ENCODE results near the gene SAMHD1. TPM values are rescaled to one million over a fixed set of nuclear protein-coding genes. Genes with fewer than 3 reads are reported as not detected.

SAMHD1 gene
- total RNA-seq, 1 donor from 2014 or later = 45.7 TPM

DNA sequence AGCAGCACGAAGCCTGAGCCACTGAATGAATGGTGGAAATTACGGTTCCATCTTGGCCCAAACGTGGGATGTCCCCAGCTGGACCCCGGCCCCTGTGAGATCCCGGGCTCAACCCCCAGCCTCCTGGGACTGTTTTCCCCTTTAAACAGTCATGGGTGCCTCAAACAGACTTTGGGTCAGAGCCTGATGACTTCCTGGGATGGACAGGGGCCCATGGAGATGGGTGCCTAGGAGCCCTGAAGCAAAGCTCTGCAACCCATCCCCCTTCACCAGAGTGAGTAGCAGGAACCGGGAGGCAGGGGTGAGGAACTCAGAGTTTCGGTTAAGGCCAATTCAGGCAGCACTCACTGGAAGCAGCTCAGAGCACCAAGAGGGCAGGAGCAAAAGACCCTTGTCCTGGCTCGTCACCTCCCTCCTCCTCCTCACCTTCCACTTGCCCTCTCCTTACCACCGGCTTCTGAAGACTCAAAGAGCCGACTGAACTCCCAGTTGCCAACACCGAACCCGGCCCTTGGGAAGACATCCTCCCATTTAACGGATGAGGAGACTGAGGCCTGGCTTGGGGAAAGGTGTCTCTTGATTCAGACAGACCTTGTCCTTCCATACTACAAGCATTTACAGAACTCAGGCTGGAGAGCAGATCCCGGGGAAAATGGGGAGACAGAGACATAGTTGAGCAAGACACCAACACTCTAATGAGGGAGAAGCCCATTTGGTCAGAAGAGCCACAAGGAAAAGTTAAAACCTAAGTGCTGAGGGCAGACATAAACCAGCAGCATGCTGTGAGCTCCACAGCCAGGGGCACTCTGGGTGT, 90.5 kb downstream of the SAMHD1 start:
- peaks cover 25% of the 10 kb centered on the region for H3K4me1 Mint-ChIP-seq (ENCODE audit: low read depth)
- H3K27me3 Mint-ChIP-seq (ENCODE audit: low read depth) = peaks cover 27% of the 10 kb centered on the region
- peak overlapping the region; percentile 7 for H3K4me3 Mint-ChIP-seq (ENCODE audit: low read depth)
- no peaks in the 10 kb centered on the region for H3K9me3 Mint-ChIP-seq
- H3K27ac Mint-ChIP-seq = no peak overlapping the region
- DNase-seq (ENCODE audit: low spot score) = no peak
- no peaks in the 10 kb centered on the region for H3K36me3 Mint-ChIP-seq (ENCODE audit: low read depth)
- intact Hi-C loops (cut with micrococcal nuclease) = no loop called here

DNA sequence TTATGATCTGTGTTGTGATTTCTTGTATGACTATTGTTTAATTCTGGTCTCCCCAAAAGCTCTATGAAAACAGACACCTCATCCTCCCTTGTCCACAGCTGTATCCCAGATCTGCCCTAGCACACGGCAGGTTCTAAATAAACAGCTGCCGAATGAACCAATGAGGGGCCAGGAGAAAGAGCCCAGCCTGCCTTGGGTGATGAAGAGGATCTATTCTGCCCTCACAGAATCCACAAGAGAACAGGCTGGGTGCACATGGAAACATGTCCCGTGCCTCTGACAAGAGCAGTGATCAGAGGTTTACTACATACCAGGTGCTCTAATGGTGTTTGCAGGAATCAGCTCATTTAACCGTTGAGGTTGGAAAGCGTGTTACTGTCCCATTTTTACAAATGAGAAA, 91.2 kb downstream of the SAMHD1 start:
- H3K4me3 Mint-ChIP-seq (ENCODE audit: low read depth) = no peak overlapping the region
- H3K36me3 Mint-ChIP-seq (ENCODE audit: low read depth) = no peaks in the 10 kb centered on the region
- H3K27ac Mint-ChIP-seq = no peak overlapping the region
- peaks cover 22% of the 10 kb centered on the region for H3K27me3 Mint-ChIP-seq (ENCODE audit: low read depth)
- DNase-seq (ENCODE audit: low spot score) = no peak
- peaks cover 26% of the 10 kb centered on the region for H3K4me1 Mint-ChIP-seq (ENCODE audit: low read depth)
- intact Hi-C loops (cut with micrococcal nuclease) = no loop called here
- no peaks in the 10 kb centered on the region for H3K9me3 Mint-ChIP-seq

DNA sequence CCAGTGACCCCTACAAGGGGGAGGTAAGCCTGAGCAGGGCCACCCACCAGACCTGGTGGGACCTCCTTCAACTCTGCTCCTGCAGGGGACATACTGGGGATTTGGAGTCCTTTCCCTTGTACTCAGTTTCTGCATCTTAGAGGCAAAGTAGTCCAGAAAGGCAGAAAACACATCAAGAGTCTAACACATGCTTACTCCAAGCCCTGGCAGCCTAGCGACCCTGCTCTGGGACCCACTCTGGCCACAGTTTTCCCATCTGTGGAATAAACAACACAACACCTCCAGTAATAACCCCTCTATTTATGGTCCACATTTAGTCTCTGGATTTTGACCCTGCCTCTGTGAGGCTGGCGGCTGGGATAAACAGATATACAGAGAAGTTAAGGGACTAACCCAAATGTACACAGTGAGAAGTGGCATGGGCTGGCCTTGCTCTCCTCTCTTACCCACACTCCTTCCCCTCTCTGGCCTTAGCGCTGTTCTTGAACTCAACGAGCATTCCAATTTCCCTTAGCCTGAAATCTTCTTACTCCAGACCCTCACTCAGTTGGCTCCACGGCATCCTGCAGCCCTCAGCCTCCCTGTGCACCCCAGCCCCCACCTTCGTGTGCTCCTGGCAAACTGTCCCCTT, 91.7 kb downstream of the SAMHD1 start:
- intact Hi-C loops (cut with micrococcal nuclease) = no loop called here
- Mint-ChIP-seq H3K27me3 (ENCODE audit: low read depth) (peaks cover 17% of the 10 kb centered on the region), H3K36me3 (ENCODE audit: low read depth) (no peaks in the 10 kb centered on the region), H3K27ac (no peak overlapping the region), H3K9me3 (no peaks in the 10 kb centered on the region), H3K4me3 (ENCODE audit: low read depth) (no peak overlapping the region), H3K4me1 (ENCODE audit: low read depth) (peaks cover 21% of the 10 kb centered on the region)
- no peak for DNase-seq (ENCODE audit: low spot score)

GRCh38 chr20:36859282-36859555, 92.3 kb downstream of the SAMHD1 start:
- Mint-ChIP-seq H3K9me3 (no peaks in the 10 kb centered on the region), H3K36me3 (ENCODE audit: low read depth) (no peaks in the 10 kb centered on the region), H3K4me3 (ENCODE audit: low read depth) (no peak overlapping the region), H3K27me3 (ENCODE audit: low read depth) (peaks cover 16% of the 10 kb centered on the region), H3K4me1 (ENCODE audit: low read depth) (peaks cover 20% of the 10 kb centered on the region), H3K27ac (no peak overlapping the region)
- intact Hi-C loops (cut with micrococcal nuclease) = no loop called here
- no peak for DNase-seq (ENCODE audit: low spot score)

DNA sequence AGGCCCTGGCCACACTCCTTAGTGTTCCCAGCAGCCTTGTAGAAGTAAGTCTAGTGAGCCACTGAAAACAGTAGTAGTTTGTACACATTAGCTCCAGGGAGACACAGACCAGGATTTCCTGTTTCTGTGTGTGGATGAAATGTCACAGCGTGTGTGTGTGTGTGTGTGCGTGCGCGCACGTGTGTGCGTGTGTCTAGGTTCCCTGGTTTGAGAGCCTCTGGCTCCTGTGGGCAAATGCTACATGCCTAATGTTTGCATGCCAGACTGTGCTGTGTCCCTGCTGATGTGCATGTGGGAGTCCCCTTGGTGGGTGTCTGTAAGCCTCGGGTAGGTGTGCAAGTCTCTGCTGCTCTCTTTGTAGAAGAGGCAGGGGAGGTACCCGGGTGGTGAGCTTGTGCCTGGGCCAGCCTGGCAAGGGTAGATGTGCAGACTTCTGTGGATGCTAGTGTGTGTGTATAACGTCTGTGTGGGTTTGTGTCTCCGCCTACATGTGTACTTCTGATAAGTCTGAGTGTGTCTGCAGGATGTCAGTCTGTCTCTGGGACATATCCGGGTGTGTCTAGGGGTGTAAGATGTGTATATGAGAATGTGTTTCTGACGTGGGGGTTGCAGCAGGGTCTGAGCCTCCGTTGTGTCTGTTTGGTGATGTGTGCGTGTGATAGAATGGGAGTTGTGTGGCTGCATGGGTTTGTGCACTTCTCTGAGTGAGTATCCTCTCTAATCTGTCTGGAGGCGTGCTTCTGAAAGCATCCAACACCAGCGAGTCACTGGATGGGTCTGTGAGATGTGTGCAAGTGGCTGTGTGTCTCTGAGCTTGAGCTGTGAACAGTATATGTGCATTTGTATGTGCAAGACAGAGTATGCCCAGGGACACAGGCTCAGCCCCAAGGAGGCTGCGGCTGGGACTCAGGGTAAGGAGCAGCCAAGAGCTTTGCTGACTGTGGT, 94.5 kb downstream of the SAMHD1 start:
- Mint-ChIP-seq H3K4me3 (ENCODE audit: low read depth) (no peak overlapping the region), H3K4me1 (ENCODE audit: low read depth) (peaks cover 17% of the 10 kb centered on the region), H3K9me3 (no peaks in the 10 kb centered on the region), H3K27me3 (ENCODE audit: low read depth) (peaks cover 15% of the 10 kb centered on the region), H3K36me3 (ENCODE audit: low read depth) (no peaks in the 10 kb centered on the region), H3K27ac (peak overlapping the region; percentile 29)
- intact Hi-C loops (cut with micrococcal nuclease) = loop anchor here (2.0 kb wide), 1 partner anchor 22 kb away; no protein-coding TSS in a partner anchor
- DNase-seq (ENCODE audit: low spot score) = peak; percentile 55

DNA sequence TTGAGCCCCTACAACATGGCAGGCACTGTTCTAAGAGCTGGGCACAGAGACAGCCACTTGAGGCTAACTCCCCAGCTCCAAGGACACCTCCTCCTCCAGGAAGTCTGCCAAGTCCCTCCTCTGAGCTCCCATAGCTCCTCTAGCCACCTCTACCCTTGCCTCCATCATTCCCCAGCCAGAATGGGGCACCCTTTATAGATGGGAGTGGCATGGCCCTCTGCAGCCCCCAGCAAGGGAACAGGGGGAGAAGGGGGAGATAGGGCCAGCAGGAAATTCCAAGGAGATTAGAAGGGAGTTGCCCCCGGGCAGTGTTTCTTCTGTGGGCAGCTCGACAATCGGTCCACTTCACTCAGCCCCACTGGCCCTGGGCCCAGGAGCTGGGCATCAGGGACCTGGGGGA, 95.3 kb downstream of the SAMHD1 start:
- no peak overlapping the region for H3K4me3 Mint-ChIP-seq (ENCODE audit: low read depth)
- no peak for DNase-seq (ENCODE audit: low spot score)
- peaks cover 4% of the 10 kb centered on the region for H3K9me3 Mint-ChIP-seq
- H3K27me3 Mint-ChIP-seq (ENCODE audit: low read depth) = peaks cover 8% of the 10 kb centered on the region
- peaks cover 17% of the 10 kb centered on the region for H3K4me1 Mint-ChIP-seq (ENCODE audit: low read depth)
- no peaks in the 10 kb centered on the region for H3K36me3 Mint-ChIP-seq (ENCODE audit: low read depth)
- H3K27ac Mint-ChIP-seq = no peak overlapping the region
- intact Hi-C loops (cut with micrococcal nuclease) = loop anchor here (2.0 kb wide), 1 partner anchor 21 kb away; no protein-coding TSS in a partner anchor

DNA sequence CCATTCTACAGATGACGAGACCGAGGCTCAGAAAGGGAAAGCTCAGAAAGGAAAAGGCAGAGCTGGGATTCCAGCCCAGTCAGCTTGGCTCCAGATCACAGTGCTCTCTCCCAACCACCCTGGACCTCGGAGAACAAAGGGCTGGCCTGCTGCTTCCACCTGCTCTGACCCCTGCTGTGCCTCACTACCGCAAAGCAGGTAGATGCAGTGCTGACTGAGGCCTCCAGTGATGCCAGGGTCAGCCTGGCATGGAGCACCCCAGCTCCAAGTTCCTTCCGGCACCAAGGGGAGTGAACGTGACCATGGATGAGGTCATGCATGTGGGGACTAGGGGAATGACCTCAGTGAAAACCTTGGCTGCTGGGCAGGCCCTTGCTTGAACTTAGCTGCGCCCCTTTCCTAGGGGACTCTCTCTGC, 96.3 kb downstream of the SAMHD1 start:
- H3K4me3 Mint-ChIP-seq (ENCODE audit: low read depth) = no peak overlapping the region
- H3K9me3 Mint-ChIP-seq = peaks cover 4% of the 10 kb centered on the region
- peaks cover 3% of the 10 kb centered on the region for H3K27me3 Mint-ChIP-seq (ENCODE audit: low read depth)
- no peak overlapping the region for H3K27ac Mint-ChIP-seq
- intact Hi-C loops (cut with micrococcal nuclease) = no loop called here
- H3K4me1 Mint-ChIP-seq (ENCODE audit: low read depth) = peaks cover 17% of the 10 kb centered on the region
- H3K36me3 Mint-ChIP-seq (ENCODE audit: low read depth) = no peaks in the 10 kb centered on the region
- no peak for DNase-seq (ENCODE audit: low spot score)

GRCh38 chr20:36854348-36855240, 96.9 kb downstream of the SAMHD1 start:
- Mint-ChIP-seq H3K9me3 (peaks cover 4% of the 10 kb centered on the region), H3K4me1 (ENCODE audit: low read depth) (peaks cover 17% of the 10 kb centered on the region), H3K36me3 (ENCODE audit: low read depth) (no peaks in the 10 kb centered on the region), H3K27me3 (ENCODE audit: low read depth) (no peaks in the 10 kb centered on the region), H3K4me3 (ENCODE audit: low read depth) (no peak overlapping the region), H3K27ac (no peak overlapping the region)
- DNase-seq (ENCODE audit: low spot score) = no peak
- intact Hi-C loops (cut with micrococcal nuclease) = no loop called here

GRCh38 chr20:36852187-36852586, 99.3 kb downstream of the SAMHD1 start:
- peaks cover 13% of the 10 kb centered on the region for H3K4me1 Mint-ChIP-seq (ENCODE audit: low read depth)
- no peaks in the 10 kb centered on the region for H3K36me3 Mint-ChIP-seq (ENCODE audit: low read depth)

GRCh38 chr20:36851490-36851889, 100.0 kb downstream of the SAMHD1 start:
- Mint-ChIP-seq H3K4me3 (ENCODE audit: low read depth) (no peak overlapping the region), H3K27ac (no peak overlapping the region), H3K27me3 (ENCODE audit: low read depth) (no peaks in the 10 kb centered on the region), H3K9me3 (peaks cover 4% of the 10 kb centered on the region), H3K36me3 (ENCODE audit: low read depth) (no peaks in the 10 kb centered on the region), H3K4me1 (ENCODE audit: low read depth) (peaks cover 6% of the 10 kb centered on the region)
- intact Hi-C loops (cut with micrococcal nuclease) = no loop called here
- no peak for DNase-seq (ENCODE audit: low spot score)

More at GRCh38 chr20:36852187-36852586, 99.3 kb downstream of the SAMHD1 start:
- intact Hi-C loops (cut with micrococcal nuclease) = no loop called here
- Mint-ChIP-seq H3K9me3 (peaks cover 4% of the 10 kb centered on the region), H3K27ac (no peak overlapping the region), H3K4me3 (ENCODE audit: low read depth) (no peak overlapping the region), H3K27me3 (ENCODE audit: low read depth) (no peaks in the 10 kb centered on the region)
- DNase-seq (ENCODE audit: low spot score) = no peak

GRCh38 chr20:36850759-36851158, 100.7 kb downstream of the SAMHD1 start:
- peaks cover 4% of the 10 kb centered on the region for H3K9me3 Mint-ChIP-seq
- intact Hi-C loops (cut with micrococcal nuclease) = no loop called here
- no peak overlapping the region for H3K27ac Mint-ChIP-seq
- no peak overlapping the region for H3K4me3 Mint-ChIP-seq (ENCODE audit: low read depth)
- peaks cover 1% of the 10 kb centered on the region for H3K4me1 Mint-ChIP-seq (ENCODE audit: low read depth)
- H3K36me3 Mint-ChIP-seq (ENCODE audit: low read depth) = no peaks in the 10 kb centered on the region
- no peak for DNase-seq (ENCODE audit: low spot score)
- H3K27me3 Mint-ChIP-seq (ENCODE audit: low read depth) = no peaks in the 10 kb centered on the region

Measured in activated T-helper 2 cell treated with anti-CD3 and anti-CD28 coated beads, Interferon-gamma antibody, Interleukin-2, Interleukin-4, amounts not matched to agents 10 μg/mL and 5 μg/mL and 100 μg/mL, durations not matched to agents 14 hours and 24 hours and 36 hours (primary cell).